ENCODE results near the gene ARHGAP10. TPM values are rescaled to one million over a fixed set of nuclear protein-coding genes. Genes with fewer than 3 reads are reported as not detected.
"Not testable (repeated sequence)": the region's sequence is repeated elsewhere in the genome, so short reads cannot be mapped to it uniquely, and the experiment has no call there.

ARHGAP10 gene
- total RNA-seq, 1 donor from 2014 or later, result 20.2 TPM

DNA sequence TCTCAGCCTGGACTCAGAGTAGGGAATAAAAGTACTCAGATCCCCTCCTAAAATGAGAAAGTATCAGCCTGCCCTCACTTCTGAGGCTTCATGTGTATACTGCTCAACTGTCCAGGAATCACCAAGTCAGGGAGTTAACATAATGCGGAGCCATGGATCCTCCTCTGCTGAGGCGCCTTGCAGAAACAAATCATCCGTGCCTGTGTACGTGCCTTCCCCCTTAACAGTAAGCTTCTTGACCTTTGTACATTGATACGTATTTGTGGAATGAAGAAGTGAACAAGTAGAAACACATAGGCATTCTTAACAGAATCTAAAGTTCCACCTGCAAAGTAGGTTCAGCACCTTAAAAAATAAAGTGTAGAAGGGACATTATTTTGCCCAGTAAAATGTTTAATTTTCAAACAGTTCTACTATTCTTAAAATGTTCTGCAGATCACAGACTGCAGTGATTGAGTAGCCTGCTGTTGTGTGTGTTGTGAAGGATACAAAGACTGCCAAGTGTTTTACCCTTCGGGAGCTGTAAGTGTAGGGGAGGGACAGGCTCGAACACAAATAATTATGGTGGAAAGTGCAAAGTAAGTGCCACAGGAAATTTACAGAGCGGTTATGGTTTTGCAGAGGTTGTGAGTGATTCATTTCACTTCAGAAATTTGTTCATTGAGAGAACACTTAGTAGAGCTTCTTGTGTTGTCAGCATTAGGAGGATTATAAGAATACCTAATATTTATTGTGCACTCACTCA is 61.9 kb downstream of the ARHGAP10 start:
- TF ChIP-seq EZH2 (IDR thresholded peaks at IDR 0.05) (no peak), EZH2phosphoT487 (IDR thresholded peaks at IDR 0.05) (no peak), CTCF (IDR thresholded peaks at IDR 0.05) (no peak)
- H3K4me2 ChIP-seq, result no peak overlapping the region
- H3K27ac Mint-ChIP-seq, result no peak overlapping the region

GRCh38 chr4:147794314-147794680 is 62.4 kb downstream of the ARHGAP10 start:
- TF ChIP-seq EZH2 (IDR thresholded peaks at IDR 0.05) (no peak), EZH2phosphoT487 (IDR thresholded peaks at IDR 0.05) (no peak), CTCF (IDR thresholded peaks at IDR 0.05) (no peak)
- Histone ChIP-seq H2AFZ (replicated peaks) (no peak overlapping the region), H3K36me3 (no peaks in the 10 kb centered on the region), H3K9me3 (ENCODE audit: low read depth) (no peaks in the 10 kb centered on the region), H3K4me1 (peaks cover 9% of the 10 kb centered on the region), H3K4me2 (no peak overlapping the region), H3K27ac (no peak overlapping the region), H3F3A (ENCODE audit: low read depth) (no peaks in the 10 kb centered on the region), H3K79me2 (ENCODE audit: low read depth) (peaks cover 41% of the 10 kb centered on the region), H4K20me1 (ENCODE audit: low read depth) (peaks cover under 1% of the 10 kb centered on the region), H3K27me3 (no peaks in the 10 kb centered on the region), H3K9ac (no peak overlapping the region), H3K4me3 (no peak overlapping the region)
- no peak overlapping the region for H3K27ac Mint-ChIP-seq
- H3K36me3 Mint-ChIP-seq, result peaks cover 6% of the 10 kb centered on the region
- no peaks in the 10 kb centered on the region for H3K9me3 Mint-ChIP-seq
- peaks cover 17% of the 10 kb centered on the region for H3K4me1 Mint-ChIP-seq
- no peak overlapping the region for H3K4me3 Mint-ChIP-seq
- no peaks in the 10 kb centered on the region for H3K27me3 Mint-ChIP-seq (ENCODE audit: insufficient read depth, low read depth)
- DNase-seq (ENCODE audit: low spot score), result no peak

More for the DNA sequence above, 61.9 kb downstream of the ARHGAP10 start:
- Mint-ChIP-seq H3K27me3 (ENCODE audit: insufficient read depth, low read depth) (no peaks in the 10 kb centered on the region), H3K4me3 (no peak overlapping the region), H3K36me3 (peaks cover 6% of the 10 kb centered on the region), H3K9me3 (no peaks in the 10 kb centered on the region), H3K4me1 (peaks cover 18% of the 10 kb centered on the region)
- no peak overlapping the region for H2AFZ ChIP-seq (replicated peaks)
- H3F3A ChIP-seq (ENCODE audit: low read depth), result no peaks in the 10 kb centered on the region
- H3K27me3 ChIP-seq, result no peaks in the 10 kb centered on the region
- H3K27ac ChIP-seq, result peak overlapping the region; percentile 37
- no peak overlapping the region for H3K4me3 ChIP-seq
- H4K20me1 ChIP-seq (ENCODE audit: low read depth), result no peaks in the 10 kb centered on the region
- H3K36me3 ChIP-seq, result no peaks in the 10 kb centered on the region
- H3K79me2 ChIP-seq (ENCODE audit: low read depth), result peaks cover 40% of the 10 kb centered on the region
- no peak for DNase-seq (ENCODE audit: low spot score)
- H3K4me1 ChIP-seq, result peaks cover 8% of the 10 kb centered on the region
- no peak overlapping the region for H3K9ac ChIP-seq
- H3K9me3 ChIP-seq (ENCODE audit: low read depth), result no peaks in the 10 kb centered on the region

DNA sequence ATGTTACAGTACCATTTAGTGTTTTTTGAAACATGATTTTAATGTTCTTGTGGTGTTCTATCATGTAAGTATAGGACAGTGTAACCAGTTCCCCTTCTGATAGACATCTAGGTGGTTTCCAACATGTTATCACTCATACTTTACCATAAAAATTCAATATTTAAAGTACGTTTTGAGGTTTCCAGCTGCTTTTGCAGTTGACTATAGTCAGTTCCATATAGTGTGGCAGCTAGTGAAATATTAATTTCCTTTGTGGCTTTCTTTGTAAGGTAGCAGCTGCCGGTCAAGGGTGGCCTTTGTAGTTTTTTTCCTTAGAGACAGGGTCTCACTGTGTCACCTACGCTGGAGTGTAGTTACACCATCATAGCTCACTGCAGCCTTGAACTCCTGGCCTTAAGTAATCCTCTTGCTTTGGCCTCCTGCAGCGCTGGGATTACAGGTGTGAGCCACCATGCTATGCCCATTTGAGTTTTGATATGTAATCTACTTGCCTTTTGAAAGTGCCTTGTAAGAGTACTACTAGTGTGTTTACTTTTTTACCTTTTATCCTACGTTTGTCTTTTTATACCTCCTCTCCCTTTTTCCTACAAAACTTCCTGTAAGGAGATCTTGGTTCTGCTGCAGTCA is 63.0 kb downstream of the ARHGAP10 start:
- peaks cover 15% of the 10 kb centered on the region for H3K4me1 ChIP-seq
- Mint-ChIP-seq H3K36me3 (peaks cover 6% of the 10 kb centered on the region), H3K27ac (no peak overlapping the region), H3K4me1 (peaks cover 23% of the 10 kb centered on the region), H3K9me3 (no peaks in the 10 kb centered on the region), H3K27me3 (ENCODE audit: insufficient read depth, low read depth) (peaks cover under 1% of the 10 kb centered on the region), H3K4me3 (no peak overlapping the region)
- H2AFZ ChIP-seq (replicated peaks), result no peak overlapping the region
- H3K79me2 ChIP-seq (ENCODE audit: low read depth), result peaks cover 41% of the 10 kb centered on the region
- DNase-seq (ENCODE audit: low spot score), result no peak
- peaks cover 5% of the 10 kb centered on the region for H4K20me1 ChIP-seq (ENCODE audit: low read depth)
- H3K4me3 ChIP-seq, result no peak overlapping the region
- TF ChIP-seq EZH2phosphoT487 (IDR thresholded peaks at IDR 0.05) (no peak), CTCF (IDR thresholded peaks at IDR 0.05) (no peak), EZH2 (IDR thresholded peaks at IDR 0.05) (no peak)
- no peaks in the 10 kb centered on the region for H3F3A ChIP-seq (ENCODE audit: low read depth)
- H3K4me2 ChIP-seq, result no peak overlapping the region
- H3K9ac ChIP-seq, result no peak overlapping the region
- H3K36me3 ChIP-seq, result no peaks in the 10 kb centered on the region
- no peak overlapping the region for H3K27ac ChIP-seq
- H3K27me3 ChIP-seq, result no peaks in the 10 kb centered on the region
- H3K9me3 ChIP-seq (ENCODE audit: low read depth), result no peaks in the 10 kb centered on the region

- H3K36me3 Mint-ChIP-seq; H3K27ac ChIP-seq; H3K27ac Mint-ChIP-seq; H3K27me3 ChIP-seq; DNase-seq (ENCODE audit: low spot score); H3K4me3 ChIP-seq; H3F3A ChIP-seq (ENCODE audit: low read depth); H3K9me3 ChIP-seq (ENCODE audit: low read depth); H3K9me3 Mint-ChIP-seq; H3K4me3 Mint-ChIP-seq; H3K9ac ChIP-seq; H3K27me3 Mint-ChIP-seq (ENCODE audit: insufficient read depth, low read depth); H3K36me3 ChIP-seq; H2AFZ ChIP-seq (replicated peaks): not testable (repeated sequence)
- H3K4me1 Mint-ChIP-seq, result peaks cover 23% of the 10 kb centered on the region
- Histone ChIP-seq H3K79me2 (ENCODE audit: low read depth) (peaks cover 63% of the 10 kb centered on the region), H3K4me2 (peak overlapping the region; percentile 37), H3K4me1 (peaks cover 33% of the 10 kb centered on the region), H4K20me1 (ENCODE audit: low read depth) (peaks cover 18% of the 10 kb centered on the region)
Observed at GRCh38 chr4:147799057-147799456, 67.2 kb downstream of the ARHGAP10 start.

All from neural progenitor cell (in vitro differentiated cells).